GM19463 (cell line): ENCODE measurements around the gene RNF126.
"Not testable (repeated sequence)": the region's sequence is repeated elsewhere in the genome, so short reads cannot be mapped to it uniquely, and the experiment has no call there.

Source experiments
- ATAC-seq: cut with Tn5 transposase; IDR thresholded peaks from one replicate; pipeline ENCODE4 v1.9.1; 2021; ENCODE audit warnings: mild to moderate bottlenecking, moderate library complexity; ENCODE audit not compliant: unreplicated experiment

RNF126 gene

GRCh38 chr19:632579-633067, 30.4 kb downstream of the RNF126 start:
- ATAC-seq = peak; percentile 22

- ATAC-seq = no peak
Measured at GRCh38 chr19:629961-630714, 32.9 kb downstream of the RNF126 start.

- ATAC-seq = not testable (repeated sequence)
Measured at GRCh38 chr19:629515-629914, 33.5 kb downstream of the RNF126 start.

- no peak for ATAC-seq
Measured at GRCh38 chr19:628168-628567, 34.8 kb downstream of the RNF126 start.

GRCh38 chr19:626566-626965, 36.4 kb downstream of the RNF126 start:
- not testable (repeated sequence) for ATAC-seq

GRCh38 chr19:625257-625656, 37.8 kb downstream of the RNF126 start:
- no peak for ATAC-seq

GRCh38 chr19:624433-625109, 38.4 kb downstream of the RNF126 start:
- ATAC-seq = no peak

- no peak for ATAC-seq
Measured at GRCh38 chr19:623974-624373, 39.0 kb downstream of the RNF126 start.

- ATAC-seq = no peak
Measured at GRCh38 chr19:623175-623916, 39.7 kb downstream of the RNF126 start.

GRCh38 chr19:622666-623065, 40.3 kb downstream of the RNF126 start:
- ATAC-seq = no peak

GRCh38 chr19:621819-622218, 41.2 kb downstream of the RNF126 start:
- no peak for ATAC-seq

GRCh38 chr19:621191-621590, 41.8 kb downstream of the RNF126 start:
- not testable (repeated sequence) for ATAC-seq

GRCh38 chr19:620166-620862, 42.7 kb downstream of the RNF126 start:
- ATAC-seq = no peak

- ATAC-seq = no peak
Measured at GRCh38 chr19:619286-620002, 43.6 kb downstream of the RNF126 start.

GRCh38 chr19:618674-619285, 44.2 kb downstream of the RNF126 start:
- ATAC-seq = no peak

- ATAC-seq = no peak
Measured at GRCh38 chr19:618247-618619, 44.8 kb downstream of the RNF126 start.

- no peak for ATAC-seq
Measured at GRCh38 chr19:617551-618246, 45.3 kb downstream of the RNF126 start.

GRCh38 chr19:616747-617526, 46.1 kb downstream of the RNF126 start:
- ATAC-seq = no peak
